NCI-H82 treated with DMSO at 0.1 percent for 48 hours (cell line): Measurements from ENCODE around the gene STX3.
A peak's percentile ranks its signal among the peaks of the same experiment; 100 is the strongest.
"Not testable (repeated sequence)": the region's sequence is repeated elsewhere in the genome, so short reads cannot be mapped to it uniquely, and the experiment has no call there.

ENCODE experiments used
- DNase-seq: peaks from one replicate; lab custom pipeline; 2025; ENCODE audit not compliant: unreplicated experiment; lab: John Stamatoyannopoulos, UW

STX3 gene

GRCh38 chr11:59758401-59759037 is 3.3 kb downstream of the STX3 start:
- DNase-seq, result no peak

- peak; percentile 79 for DNase-seq
These were observed 4.7 kb downstream of the STX3 start for GRCh38 chr11:59759900-59760299.

- no peak for DNase-seq
These were observed 5.6 kb downstream of the STX3 start for GRCh38 chr11:59760771-59761170.

- DNase-seq, result peak; percentile 73
These were observed 6.8 kb downstream of the STX3 start for GRCh38 chr11:59761993-59762392.

- DNase-seq, result peak; percentile 2
These were observed 10.0 kb downstream of the STX3 start for GRCh38 chr11:59765068-59765735.

GRCh38 chr11:59766542-59767224 is 11.5 kb downstream of the STX3 start:
- DNase-seq, result peak; percentile 84

GRCh38 chr11:59767225-59767611 is 12.0 kb downstream of the STX3 start:
- no peak for DNase-seq

GRCh38 chr11:59769111-59769510 is 13.9 kb downstream of the STX3 start:
- no peak for DNase-seq

- no peak for DNase-seq
These were observed 14.7 kb downstream of the STX3 start for GRCh38 chr11:59769828-59770227.

- DNase-seq, result no peak
These were observed 15.1 kb downstream of the STX3 start for GRCh38 chr11:59770319-59770718.

GRCh38 chr11:59770869-59771268 is 15.7 kb downstream of the STX3 start:
- DNase-seq, result no peak

GRCh38 chr11:59771605-59772004 is 16.4 kb downstream of the STX3 start:
- no peak for DNase-seq

- DNase-seq, result no peak
These were observed 17.9 kb downstream of the STX3 start for GRCh38 chr11:59773083-59773440.

GRCh38 chr11:59776210-59777066 is 21.3 kb downstream of the STX3 start:
- DNase-seq, result no peak

GRCh38 chr11:59777104-59777503 is 21.9 kb downstream of the STX3 start:
- DNase-seq, result no peak

GRCh38 chr11:59778122-59778521 is 22.9 kb downstream of the STX3 start:
- no peak for DNase-seq

- no peak for DNase-seq
These were observed 24.3 kb downstream of the STX3 start for GRCh38 chr11:59779487-59779886.

- DNase-seq, result no peak
These were observed 26.9 kb downstream of the STX3 start for GRCh38 chr11:59782080-59782479.

GRCh38 chr11:59783632-59784090 is 28.5 kb downstream of the STX3 start:
- no peak for DNase-seq

GRCh38 chr11:59784441-59784840 is 29.3 kb downstream of the STX3 start:
- DNase-seq, result not testable (repeated sequence)

GRCh38 chr11:59785818-59786217 is 30.6 kb downstream of the STX3 start:
- DNase-seq, result no peak
